Stimulated activated CD4-positive, alpha-beta T cell treated with anti-CD3 and anti-CD28 coated beads, Interleukin-2, amount 100 ng/mL, for 48 hours (primary cell): ENCODE results near the gene NSMCE1.
"Not testable (repeated sequence)": the region's sequence is repeated elsewhere in the genome, so short reads cannot be mapped to it uniquely, and the experiment has no call there.

Experiments
- DNase-seq, 2 donors: peaks; one replicate each; pipeline ENCODE4 v3.0.0-alpha.2; 2020

The NSMCE1 gene

DNA sequence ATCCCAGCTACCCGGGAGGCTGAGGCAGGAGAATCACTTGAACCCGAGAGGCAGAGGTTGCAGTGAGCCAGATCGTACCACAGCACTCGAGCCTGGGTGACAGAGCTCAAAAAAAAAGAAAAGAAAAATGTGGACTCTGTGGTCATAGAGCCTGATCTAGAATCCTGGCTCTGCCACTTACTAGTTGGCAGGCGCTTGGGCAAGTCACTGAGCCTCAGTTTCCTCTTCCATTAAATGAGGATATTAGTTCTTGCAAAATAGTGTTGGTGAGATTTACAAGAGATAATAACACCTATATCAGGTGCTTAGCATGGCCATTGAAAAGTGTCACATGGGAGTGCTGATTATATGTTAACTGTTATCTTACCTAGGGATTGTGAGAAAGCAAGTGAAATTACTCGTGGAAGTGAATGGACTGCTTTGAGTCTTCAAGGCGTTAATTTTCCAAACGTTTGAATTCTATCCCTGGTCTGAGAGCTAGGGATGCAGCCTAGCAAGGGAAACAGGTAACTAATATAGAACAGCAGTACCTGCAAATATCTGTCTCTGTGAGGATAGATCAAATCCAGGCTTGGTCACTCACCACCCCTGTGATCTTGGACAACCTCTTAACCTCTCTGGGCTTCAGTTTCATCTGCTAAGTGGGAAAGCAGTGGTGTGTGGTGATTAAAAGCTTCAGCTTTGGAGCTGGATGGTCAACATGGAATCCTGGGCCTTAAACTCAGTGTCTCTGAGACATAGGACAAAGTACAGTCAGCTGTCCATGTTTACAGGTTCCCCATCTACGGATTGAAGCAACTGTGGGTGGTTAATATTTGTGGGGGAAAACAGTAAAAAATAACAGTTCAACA lies 953 bp upstream of the NSMCE1 start:
- no peak for DNase-seq

GRCh38 chr16:27267037-27267677 lies 1.4 kb downstream of the NSMCE1 start:
- DNase-seq = no peak

- DNase-seq = no peak
Measured at GRCh38 chr16:27265982-27266381, 2.6 kb downstream of the NSMCE1 start.

- DNase-seq = no peak
Measured at GRCh38 chr16:27264151-27264550, 4.4 kb downstream of the NSMCE1 start.

DNA sequence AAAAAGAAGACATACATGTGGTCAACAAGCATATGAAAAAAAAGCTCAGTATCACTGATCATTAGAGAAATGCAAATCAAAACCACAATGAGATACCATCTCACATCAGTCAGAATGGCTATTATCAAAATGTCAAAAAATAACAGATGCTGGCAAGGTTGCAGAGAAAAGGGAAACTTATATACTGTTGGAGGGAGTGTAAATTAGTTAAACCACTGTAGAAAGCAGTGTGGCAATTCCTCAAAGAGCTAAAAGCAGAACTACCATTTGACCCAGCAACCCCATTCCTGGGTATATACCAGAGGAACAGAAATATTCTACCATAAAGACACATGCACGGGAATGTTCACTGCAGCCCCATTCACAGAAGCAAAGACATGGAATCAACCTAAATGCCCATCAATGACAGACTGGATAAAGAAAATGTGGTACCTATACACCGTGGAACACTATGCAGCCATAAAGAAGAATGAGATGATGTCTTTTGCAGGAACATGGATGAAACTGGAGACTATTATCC lies 5.6 kb downstream of the NSMCE1 start:
- not testable (repeated sequence) for DNase-seq

DNA sequence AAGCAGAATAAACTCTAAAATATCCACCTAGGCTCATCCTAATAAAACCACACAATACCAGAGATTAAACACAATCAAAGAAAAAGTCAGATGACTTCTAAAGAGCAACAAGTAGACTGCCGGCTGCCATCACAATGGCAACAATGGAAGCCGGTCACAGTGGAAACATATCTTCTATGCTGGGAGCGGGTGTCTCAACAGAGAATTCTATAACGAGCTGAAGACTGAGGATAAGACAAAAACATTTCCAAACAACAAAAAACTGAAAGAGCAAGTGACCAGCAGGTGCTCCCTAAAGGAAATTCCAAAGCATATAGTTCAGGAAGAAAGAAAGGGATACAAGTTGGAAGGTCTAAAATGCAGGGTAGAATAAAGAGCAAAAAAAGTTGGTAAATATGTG lies 8.9 kb downstream of the NSMCE1 start:
- no peak for DNase-seq

DNA sequence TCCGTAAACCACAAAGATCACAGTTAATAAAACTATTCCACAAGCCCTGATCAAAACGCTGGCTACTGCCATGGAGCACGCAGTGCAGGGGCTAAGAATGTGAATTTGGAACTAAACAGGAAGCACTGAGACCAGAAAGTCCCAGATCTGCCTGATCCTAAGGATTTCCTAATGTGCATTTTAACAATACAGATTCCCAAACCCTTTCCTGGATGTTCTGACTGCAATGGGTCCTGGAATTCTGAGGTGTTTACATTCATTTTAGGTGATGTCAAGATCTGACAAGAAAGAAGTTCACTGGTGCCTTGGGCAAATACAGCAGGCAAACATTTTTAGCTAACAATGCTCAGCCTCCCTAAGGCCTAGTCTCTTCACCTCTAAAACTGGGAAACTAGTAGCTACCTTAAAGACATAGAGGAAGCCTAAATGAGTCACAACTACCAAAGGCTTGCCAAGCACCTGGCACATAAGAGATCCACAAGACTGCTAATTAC lies 10.3 kb downstream of the NSMCE1 start:
- no peak for DNase-seq

- DNase-seq = no peak
Measured at GRCh38 chr16:27257271-27257670, 11.3 kb downstream of the NSMCE1 start.

- DNase-seq = no peak
Measured at GRCh38 chr16:27256861-27257260, 11.7 kb downstream of the NSMCE1 start.

- DNase-seq = no peak
Measured at GRCh38 chr16:27254262-27254811, 14.2 kb downstream of the NSMCE1 start.

GRCh38 chr16:27253526-27253930 lies 15.0 kb downstream of the NSMCE1 start:
- DNase-seq = no peak

GRCh38 chr16:27252206-27252585 lies 16.4 kb downstream of the NSMCE1 start:
- DNase-seq = no peak

GRCh38 chr16:27251541-27252205 lies 16.9 kb downstream of the NSMCE1 start:
- DNase-seq = no peak

GRCh38 chr16:27248886-27249285 lies 19.7 kb downstream of the NSMCE1 start:
- not testable (repeated sequence) for DNase-seq

DNA sequence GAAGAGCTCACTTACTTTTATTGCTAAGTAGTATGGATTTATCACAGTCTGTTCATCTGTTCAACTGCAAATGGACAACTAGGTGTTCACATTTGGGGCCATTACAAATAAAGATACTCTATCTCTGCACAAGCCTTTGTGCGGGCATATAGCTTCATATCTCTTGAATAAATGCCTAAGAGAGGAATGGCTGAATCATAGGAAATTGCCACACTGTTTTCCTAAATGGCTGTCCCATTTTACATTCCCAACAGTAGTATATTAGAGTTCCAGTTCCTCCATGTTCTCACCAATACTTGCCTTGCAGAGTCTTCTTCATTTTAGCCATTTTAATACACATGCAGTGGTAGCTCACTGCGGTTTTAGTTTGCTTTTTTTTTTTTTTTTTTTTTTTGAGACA lies 20.5 kb downstream of the NSMCE1 start:
- no peak for DNase-seq

GRCh38 chr16:27247076-27247475 lies 21.5 kb downstream of the NSMCE1 start:
- DNase-seq = not testable (repeated sequence)

GRCh38 chr16:27246439-27246838 lies 22.1 kb downstream of the NSMCE1 start:
- no peak for DNase-seq

- peak; percentile 45 to 53 for DNase-seq
Measured at GRCh38 chr16:27245276-27246172, 23.0 kb downstream of the NSMCE1 start.

- no peak for DNase-seq
Measured at GRCh38 chr16:27244363-27244755, 24.2 kb downstream of the NSMCE1 start.

DNA sequence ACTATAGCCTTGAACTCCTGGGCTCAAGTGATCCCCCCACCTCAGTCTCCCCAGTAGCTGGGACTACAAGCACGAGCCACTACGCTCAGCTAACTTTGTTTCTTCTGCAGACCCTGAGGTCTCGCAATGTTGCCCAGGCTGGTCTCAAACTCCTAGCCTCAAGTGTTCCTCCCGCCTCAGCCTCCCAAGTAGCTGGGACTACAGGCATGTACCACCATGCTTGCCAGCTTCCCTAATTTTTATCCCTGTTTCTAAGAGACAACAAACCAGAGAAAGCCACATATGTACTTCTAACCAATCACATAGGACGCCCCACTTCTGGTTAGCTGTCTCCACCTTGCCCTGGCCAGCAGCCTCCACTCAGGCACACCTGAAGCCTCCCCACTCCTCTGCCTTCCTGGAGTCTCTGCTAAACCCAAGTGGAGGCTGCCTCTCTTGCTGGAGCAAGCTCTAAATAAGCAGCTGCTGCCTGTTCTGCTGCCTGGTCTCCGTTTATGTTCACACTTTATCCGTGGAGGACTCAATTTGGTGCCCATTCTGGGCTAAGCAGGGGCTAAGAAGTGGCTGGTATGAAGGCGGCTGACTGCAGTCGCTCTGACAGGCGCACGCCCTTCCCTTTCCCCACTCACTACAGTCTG lies 24.7 kb downstream of the NSMCE1 start:
- no peak for DNase-seq

DNA sequence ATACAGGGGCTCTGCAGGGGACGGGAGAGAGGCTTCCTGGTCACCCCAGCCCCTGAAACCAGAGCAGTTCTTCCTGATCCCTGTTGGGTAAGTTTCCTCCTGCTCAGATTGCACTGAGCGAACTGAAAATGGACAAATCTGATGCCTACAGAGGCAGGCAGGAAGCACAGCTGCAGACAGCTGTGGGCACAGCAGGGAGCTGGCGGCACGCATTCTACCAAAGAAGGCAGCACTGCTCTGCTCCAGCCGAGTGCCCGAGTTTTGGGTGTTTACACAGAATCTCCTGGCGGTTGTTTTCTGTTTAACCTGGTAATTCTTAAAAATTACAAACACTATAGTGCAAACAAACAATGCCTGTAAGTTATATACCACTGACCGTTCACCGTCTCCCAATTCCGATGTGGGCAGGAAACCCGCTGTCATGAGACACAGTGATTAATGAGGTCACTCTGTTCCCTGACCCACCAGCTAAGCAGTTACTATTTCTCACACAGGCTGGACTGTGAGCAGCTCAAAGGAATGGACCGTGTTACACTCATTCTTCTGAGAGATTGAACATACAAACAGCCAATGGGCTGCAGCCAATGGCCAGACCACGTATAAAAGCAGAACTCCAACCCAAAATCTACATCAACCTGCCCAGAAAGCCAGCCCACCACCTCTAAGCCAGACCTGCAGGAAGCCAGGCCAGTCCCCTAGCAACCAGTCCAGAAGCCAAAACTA lies 25.5 kb downstream of the NSMCE1 start:
- DNase-seq = no peak
